Measurements from ENCODE around the gene DPH2. TPM values are rescaled to one million over a fixed set of nuclear protein-coding genes. Genes with fewer than 3 reads are reported as not detected.
A peak's percentile ranks its signal among the peaks of the same experiment; 100 is the strongest.

The DPH2 gene, protein sequence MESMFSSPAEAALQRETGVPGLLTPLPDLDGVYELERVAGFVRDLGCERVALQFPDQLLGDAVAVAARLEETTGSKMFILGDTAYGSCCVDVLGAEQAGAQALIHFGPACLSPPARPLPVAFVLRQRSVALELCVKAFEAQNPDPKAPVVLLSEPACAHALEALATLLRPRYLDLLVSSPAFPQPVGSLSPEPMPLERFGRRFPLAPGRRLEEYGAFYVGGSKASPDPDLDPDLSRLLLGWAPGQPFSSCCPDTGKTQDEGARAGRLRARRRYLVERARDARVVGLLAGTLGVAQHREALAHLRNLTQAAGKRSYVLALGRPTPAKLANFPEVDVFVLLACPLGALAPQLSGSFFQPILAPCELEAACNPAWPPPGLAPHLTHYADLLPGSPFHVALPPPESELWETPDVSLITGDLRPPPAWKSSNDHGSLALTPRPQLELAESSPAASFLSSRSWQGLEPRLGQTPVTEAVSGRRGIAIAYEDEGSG
- 10 to 100 TPM; 24.7 to 59.4 TPM for total RNA-seq

DNA sequence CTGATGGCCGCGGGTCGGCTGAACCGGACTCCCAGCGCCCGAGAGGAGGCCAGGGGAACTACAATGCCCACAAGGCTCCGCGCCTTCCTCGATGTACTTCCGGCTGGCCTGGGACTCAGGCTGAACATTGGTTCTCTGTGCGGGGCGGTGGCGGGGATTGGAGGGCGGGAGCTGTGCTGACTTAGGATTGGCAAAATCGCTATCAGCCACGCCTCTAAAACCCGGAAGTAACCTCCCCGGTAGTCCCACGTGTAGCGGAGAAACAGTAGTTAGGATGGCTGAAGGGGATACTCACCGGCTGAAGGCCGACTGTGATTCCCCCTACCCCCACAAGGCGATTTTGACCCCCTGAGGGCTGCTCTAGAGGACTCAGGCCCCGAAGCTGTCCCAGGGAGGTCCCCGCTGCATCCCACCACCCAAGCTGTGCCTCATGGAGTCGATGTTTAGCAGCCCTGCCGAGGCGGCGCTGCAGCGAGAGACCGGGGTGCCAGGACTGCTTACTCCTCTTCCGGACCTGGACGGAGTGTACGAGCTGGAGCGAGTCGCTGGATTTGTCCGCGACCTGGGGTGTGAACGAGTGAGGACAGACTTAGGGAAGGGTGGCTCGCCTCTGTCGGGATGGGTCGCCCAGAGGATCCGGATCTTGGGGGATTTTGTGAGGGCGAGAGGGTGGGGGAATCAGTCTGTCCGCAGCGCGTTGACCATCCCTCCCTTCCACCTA, at the start of gene DPH2:
Gene DPH2 (plus strand): TSS at position 265 of the 721 bp plus-strand sequence. CDS start 166 bp downstream, at position 431.
- peak; percentile 94 for ATAC-seq (replicated peaks)

DNA sequence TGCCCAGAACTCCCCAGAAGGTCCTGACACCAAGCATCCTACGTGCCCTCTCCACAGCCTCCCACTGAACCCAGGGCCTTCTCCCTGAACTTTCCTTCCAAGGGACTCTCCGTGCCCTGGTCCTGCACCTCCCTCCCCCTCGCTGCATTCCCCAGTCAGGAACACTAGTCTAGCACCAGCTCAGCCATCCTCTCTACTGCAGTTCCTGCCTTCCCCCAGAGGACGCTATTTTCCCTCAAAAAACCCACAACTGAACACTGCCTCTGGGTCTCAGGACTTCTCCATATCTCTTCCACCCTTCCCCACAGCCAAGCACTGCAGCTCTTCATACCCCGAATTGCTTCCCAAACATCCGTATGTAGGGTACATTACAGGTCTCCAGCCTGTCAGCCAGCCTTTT, 48.8 kb upstream of the DPH2 start:
- no peak overlapping the region for H3K4me3 Mint-ChIP-seq
- no peaks in the 10 kb centered on the region for H3K27me3 Mint-ChIP-seq
- no peaks in the 10 kb centered on the region for H3K9me3 Mint-ChIP-seq
- H3K4me1 Mint-ChIP-seq: no peaks in the 10 kb centered on the region
- H3K36me3 Mint-ChIP-seq (ENCODE audit: low read depth): no peaks in the 10 kb centered on the region
- ATAC-seq (replicated peaks): no peak
- peak overlapping the region; percentile 10 for H3K27ac Mint-ChIP-seq

More for the DNA sequence above, at the start of gene DPH2:
- Mint-ChIP-seq H3K4me3 (peak within 1 kb of the TSS; percentile 92), H3K36me3 (ENCODE audit: low read depth) (peaks cover 35% of the 10 kb centered on the region), H3K27ac (peak within 1 kb of the TSS; percentile 86), H3K27me3 (no peaks in the 10 kb centered on the region), H3K4me1 (peaks cover 13% of the 10 kb centered on the region), H3K9me3 (no peaks in the 10 kb centered on the region)

DNA sequence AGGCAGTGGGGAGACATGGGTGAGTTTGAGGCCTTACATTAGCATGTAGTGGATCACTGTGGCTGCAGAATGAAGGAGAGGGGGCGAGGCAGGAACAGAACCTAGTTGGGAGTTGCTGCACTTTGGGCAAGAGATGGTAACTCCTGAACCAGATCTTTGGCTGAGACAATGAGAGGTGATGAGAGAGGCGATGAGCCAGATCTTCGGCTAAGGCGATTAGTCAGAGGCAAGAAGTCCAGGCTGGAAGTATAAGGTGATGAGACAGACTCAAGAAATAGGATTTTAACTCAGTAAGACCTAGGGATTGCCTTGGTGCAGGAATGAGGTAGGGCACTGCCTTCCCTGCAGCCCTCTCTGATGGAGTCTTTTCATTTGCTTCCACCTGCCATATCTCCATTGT, 45.3 kb upstream of the DPH2 start:
- no peak overlapping the region for H3K4me3 Mint-ChIP-seq
- no peak for ATAC-seq (replicated peaks)
- peak overlapping the region; percentile 39 for H3K27ac Mint-ChIP-seq
- H3K4me1 Mint-ChIP-seq: no peaks in the 10 kb centered on the region
- H3K36me3 Mint-ChIP-seq (ENCODE audit: low read depth): no peaks in the 10 kb centered on the region
- no peaks in the 10 kb centered on the region for H3K27me3 Mint-ChIP-seq
- no peaks in the 10 kb centered on the region for H3K9me3 Mint-ChIP-seq

DNA sequence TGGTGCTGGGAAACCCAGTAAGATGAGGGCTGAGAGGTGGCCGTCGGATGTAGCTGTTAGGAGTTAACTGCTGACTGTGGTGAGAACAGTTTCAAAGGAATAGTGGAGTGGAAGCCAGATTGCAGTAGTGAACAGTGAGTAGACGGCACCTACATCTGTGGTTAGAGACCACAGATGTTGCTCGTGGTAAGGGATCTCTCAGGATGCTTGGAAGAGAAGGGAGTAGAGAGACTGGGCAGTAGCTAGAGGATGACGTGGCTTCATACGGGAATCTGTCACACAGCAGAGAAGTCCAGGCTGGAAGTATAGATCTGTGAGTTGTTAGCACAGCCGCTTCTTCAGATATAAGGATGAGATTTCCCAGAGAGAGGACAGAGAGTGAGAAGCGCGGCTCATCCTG, 44.0 kb upstream of the DPH2 start:
- Mint-ChIP-seq H3K27ac (no peak overlapping the region), H3K9me3 (no peaks in the 10 kb centered on the region), H3K36me3 (ENCODE audit: low read depth) (no peaks in the 10 kb centered on the region), H3K4me3 (no peak overlapping the region), H3K4me1 (no peaks in the 10 kb centered on the region), H3K27me3 (no peaks in the 10 kb centered on the region)
- no peak for ATAC-seq (replicated peaks)

DNA sequence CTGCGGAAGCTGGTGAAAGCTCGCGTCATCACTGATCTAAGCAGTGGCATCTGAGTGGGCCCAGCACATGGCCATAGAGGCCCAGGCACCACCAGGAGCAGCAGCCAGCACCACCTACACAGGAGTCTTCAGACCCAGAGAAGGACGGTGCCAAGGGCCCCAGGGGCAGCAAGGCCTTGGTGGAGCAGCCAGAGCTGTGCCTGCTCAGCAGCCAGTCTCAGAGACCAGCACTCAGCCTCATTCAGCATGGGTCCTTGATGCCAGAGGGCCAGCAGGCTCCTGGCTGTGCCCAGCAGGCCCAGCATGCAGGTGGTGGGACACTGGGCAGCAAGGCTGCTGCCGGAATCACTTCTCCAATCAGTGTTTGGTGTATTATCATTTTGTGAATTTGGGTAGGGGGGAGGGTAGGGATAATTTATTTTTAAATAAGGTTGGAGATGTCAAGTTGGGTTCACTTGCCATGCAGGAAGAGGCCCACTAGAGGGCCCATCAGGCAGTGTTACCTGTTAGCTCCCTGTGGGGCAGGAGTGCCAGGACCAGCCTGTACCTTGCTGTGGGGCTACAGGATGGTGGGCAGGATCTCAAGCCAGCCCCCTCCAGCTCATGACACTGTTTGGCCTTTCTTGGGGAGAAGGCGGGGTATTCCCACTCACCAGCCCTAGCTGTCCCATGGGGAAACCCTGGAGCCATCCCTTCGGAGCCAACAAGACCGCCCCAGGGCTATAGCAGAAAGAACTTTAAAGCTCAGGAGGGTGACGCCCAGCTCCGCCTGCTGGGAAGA, 39.5 kb upstream of the DPH2 start:
- H3K27me3 Mint-ChIP-seq: peaks cover 11% of the 10 kb centered on the region
- no peak for ATAC-seq (replicated peaks)
- H3K4me3 Mint-ChIP-seq: no peak overlapping the region
- no peaks in the 10 kb centered on the region for H3K36me3 Mint-ChIP-seq (ENCODE audit: low read depth)
- no peak overlapping the region for H3K27ac Mint-ChIP-seq
- H3K4me1 Mint-ChIP-seq: peaks cover 3% of the 10 kb centered on the region
- no peaks in the 10 kb centered on the region for H3K9me3 Mint-ChIP-seq

DNA sequence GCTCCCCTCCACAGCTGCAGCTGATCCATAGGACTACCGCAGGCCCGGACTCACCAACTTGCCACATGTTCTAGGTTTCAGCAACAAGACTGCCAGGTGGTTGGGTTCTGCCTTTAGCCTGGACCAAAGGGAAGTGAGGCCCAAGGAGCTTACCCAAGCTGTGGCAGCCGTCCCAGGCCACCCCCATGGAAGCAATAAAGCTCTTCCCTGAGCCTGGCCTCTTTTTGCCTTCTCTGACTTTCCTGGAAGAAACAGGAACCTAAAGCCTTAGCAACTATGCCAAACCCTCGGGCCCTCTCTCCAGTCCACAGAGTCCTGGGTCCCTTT, 38.9 kb upstream of the DPH2 start:
- H3K4me3 Mint-ChIP-seq: no peak overlapping the region
- no peaks in the 10 kb centered on the region for H3K36me3 Mint-ChIP-seq (ENCODE audit: low read depth)
- no peak for ATAC-seq (replicated peaks)
- peaks cover 3% of the 10 kb centered on the region for H3K4me1 Mint-ChIP-seq
- no peak overlapping the region for H3K27ac Mint-ChIP-seq
- H3K27me3 Mint-ChIP-seq: peaks cover 14% of the 10 kb centered on the region
- no peaks in the 10 kb centered on the region for H3K9me3 Mint-ChIP-seq

DNA sequence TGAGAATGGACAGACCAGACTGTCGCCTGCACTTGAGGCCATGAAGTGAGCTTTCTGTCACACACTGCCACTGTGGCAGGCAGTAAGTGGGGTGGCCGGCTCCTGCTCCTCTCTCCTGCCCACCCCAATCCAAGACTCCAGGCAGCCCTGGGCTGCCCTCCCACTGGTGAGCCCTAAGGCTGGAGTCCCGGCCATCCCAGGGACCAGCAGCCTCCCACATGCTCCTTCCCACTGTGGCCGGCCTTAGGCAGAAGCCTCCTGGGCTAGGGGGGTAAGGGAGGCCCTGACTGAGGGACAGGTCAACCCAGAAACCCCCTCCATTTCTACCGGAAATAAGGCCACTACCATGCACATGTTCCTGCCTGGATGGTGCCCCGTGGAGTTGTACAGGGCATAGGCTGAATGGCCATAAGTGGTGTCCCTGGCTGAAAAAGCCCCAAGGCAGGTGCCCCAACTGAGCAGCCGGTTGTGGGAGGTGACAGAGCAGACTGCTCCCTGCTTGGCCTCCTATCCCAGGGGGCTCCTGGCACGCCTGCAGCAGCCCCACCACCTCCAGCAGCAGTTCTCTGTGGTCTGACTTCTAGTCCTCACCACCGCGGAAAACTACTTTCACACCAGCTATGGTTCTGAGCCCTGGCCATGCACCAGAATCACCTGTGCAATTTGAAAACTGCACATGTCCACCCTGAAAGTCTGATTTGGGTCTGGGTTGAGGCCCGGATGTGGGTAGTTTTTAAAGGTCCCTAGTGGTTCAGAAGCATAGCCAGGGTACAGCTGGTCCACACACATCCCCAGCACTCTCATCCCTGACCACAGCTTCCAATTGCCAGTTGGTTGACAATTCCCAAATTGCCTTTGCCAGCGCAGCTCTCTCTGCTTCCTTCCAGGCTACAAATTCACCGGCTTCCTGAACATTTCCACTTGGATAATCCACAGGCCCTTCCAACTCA, 37.8 kb upstream of the DPH2 start:
- H3K36me3 Mint-ChIP-seq (ENCODE audit: low read depth): no peaks in the 10 kb centered on the region
- no peak for ATAC-seq (replicated peaks)
- H3K9me3 Mint-ChIP-seq: no peaks in the 10 kb centered on the region
- no peak overlapping the region for H3K4me3 Mint-ChIP-seq
- peaks cover 3% of the 10 kb centered on the region for H3K4me1 Mint-ChIP-seq
- H3K27me3 Mint-ChIP-seq: peaks cover 14% of the 10 kb centered on the region
- no peak overlapping the region for H3K27ac Mint-ChIP-seq

DNA sequence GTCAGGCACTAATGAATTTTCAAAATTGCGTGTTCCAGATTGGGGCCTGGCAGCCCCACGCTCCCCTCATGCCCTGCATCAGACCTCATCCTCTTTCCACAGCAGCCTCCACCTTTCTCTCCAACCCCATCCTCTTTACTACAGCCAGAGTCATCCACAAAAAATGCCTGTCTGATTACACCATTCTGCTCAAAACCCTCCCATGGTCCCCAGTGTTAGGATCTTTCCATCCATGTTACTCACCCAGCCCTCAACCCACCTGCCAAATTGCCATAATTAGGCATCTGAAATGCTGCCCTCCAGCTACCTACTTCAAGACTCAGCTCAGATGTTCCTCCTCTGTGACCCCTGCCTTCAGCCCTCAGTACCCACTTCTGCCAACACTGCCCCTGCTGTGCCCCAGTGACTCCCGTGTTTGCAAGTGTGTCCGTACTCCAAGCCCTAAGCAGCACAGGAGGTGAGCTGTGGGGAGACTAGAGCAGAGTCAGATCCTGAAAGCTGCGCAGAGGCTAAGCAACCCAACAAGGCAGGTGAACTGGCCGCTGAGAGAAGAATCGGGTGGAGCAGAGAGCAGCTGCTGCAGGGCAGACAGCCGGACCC, 36.9 kb upstream of the DPH2 start:
- H3K4me3 Mint-ChIP-seq: peak overlapping the region; percentile 8
- no peak for ATAC-seq (replicated peaks)
- H3K9me3 Mint-ChIP-seq: no peaks in the 10 kb centered on the region
- no peak overlapping the region for H3K27ac Mint-ChIP-seq
- peaks cover 14% of the 10 kb centered on the region for H3K27me3 Mint-ChIP-seq
- peaks cover 3% of the 10 kb centered on the region for H3K4me1 Mint-ChIP-seq
- H3K36me3 Mint-ChIP-seq (ENCODE audit: low read depth): peaks cover 5% of the 10 kb centered on the region

DNA sequence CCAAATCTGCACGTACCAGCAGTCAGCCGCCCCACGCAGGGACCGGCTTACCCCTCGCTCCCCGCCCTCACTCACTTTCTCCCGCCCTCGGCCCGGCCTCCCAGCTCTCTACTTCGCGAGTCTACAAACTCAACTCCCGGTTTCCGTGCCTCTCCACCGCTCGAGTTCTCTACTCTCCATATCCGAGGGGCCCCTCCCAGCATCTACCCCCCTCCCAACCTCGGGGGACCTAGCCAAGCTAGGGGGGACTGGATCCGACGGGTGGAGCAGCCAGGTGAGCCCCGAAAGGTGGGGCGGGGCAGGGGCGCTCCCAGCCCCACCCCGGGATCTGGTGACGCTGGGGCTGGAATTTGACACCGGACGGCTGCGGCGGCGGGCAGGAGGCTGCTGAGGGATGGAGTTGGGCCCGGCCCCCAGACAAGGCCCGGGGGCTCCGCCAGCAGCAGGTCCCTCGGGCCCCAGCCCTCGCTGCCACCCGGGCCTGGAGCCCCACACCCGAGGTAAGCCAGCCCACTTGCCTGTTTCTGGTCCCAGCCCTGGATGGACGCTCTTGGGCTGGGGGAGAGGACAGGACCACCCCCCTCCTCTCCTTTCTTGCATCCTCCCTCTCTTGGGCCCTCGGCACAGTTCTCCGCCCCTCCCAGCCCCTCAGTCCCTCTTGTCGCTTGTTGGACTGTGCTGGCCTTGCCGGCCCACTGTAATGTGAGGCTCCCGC, 36.3 kb upstream of the DPH2 start, which contains the start of gene ARTN:
Gene ARTN (plus strand): TSS at position 416 of the 715 bp plus-strand sequence. CDS start 1,856 bp downstream, outside the sequence.
- Mint-ChIP-seq H3K27me3 (peaks cover 14% of the 10 kb centered on the region), H3K4me3 (peak within 1 kb of the TSS; percentile 49), H3K36me3 (ENCODE audit: low read depth) (peaks cover 11% of the 10 kb centered on the region), H3K4me1 (peaks cover 3% of the 10 kb centered on the region), H3K9me3 (no peaks in the 10 kb centered on the region), H3K27ac (no peak within 1 kb of the TSS)
- no peak for ATAC-seq (replicated peaks)

DNA sequence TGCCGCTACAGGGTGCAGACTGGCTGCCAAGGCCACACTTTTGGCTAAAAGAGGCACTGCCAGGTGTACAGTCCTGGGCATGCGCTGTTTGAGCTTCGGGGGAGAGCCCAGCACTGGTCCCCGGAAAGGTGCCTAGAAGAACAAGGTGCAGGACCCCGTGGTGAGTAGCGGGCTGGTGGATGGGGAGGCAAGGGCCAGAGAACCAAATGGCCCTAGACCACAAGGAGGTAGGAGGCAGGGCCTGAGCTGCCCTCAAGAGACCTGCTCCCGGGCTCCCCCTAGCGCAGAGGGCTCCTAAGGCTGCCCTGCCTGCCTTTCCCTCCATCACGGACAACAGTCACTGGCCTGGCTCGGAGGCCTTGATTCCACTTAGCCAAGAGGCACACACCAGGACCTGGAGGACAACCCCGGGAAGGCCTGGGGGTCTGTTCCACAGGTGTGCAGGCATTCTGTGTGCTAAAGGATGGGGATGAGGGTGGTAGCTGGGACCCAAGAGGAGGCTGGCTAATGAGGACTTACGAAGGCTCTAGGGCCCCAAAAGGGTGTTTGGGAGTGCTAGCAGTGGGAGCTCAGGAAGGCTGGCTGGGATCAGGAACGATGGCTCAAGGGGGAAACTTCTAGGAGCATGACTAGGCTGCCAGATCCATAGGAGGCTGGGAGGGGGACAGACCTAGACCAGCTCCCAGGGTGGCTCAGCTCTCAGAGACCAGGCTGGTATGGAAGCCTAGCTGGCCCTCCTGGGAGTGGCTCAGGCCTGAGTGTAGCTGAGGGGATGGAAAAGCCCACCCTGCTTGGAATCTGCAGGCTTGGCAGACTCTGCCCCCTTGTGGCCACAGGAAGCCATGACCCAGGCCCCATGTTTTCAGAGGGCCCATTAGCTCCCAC, 35.5 kb upstream of the DPH2 start:
- Mint-ChIP-seq H3K36me3 (ENCODE audit: low read depth) (peaks cover 17% of the 10 kb centered on the region), H3K27me3 (peaks cover 14% of the 10 kb centered on the region), H3K4me1 (peaks cover 3% of the 10 kb centered on the region), H3K4me3 (peak overlapping the region; percentile 49), H3K9me3 (no peaks in the 10 kb centered on the region), H3K27ac (no peak overlapping the region)
- peak; percentile 70 for ATAC-seq (replicated peaks)

DNA sequence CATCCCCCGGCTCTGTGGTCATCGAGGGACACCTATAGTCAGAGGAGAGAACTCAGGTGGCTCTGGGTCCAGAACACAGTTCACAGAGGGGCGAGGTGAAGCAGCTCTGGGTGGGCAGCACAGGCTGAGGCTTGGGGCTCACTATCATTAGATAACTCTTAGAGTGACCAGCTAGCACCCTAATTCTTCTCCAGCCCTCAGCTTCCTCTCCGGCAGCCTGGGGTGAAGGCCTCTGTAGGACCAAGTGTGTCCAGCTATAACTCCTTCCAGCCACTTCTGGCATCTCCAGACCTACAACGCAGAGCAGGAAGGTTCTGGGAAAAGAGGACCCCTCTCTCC, 34.9 kb upstream of the DPH2 start:
- Mint-ChIP-seq H3K36me3 (ENCODE audit: low read depth) (peaks cover 23% of the 10 kb centered on the region), H3K4me1 (peaks cover 9% of the 10 kb centered on the region), H3K27me3 (peaks cover 14% of the 10 kb centered on the region), H3K9me3 (no peaks in the 10 kb centered on the region), H3K27ac (no peak overlapping the region), H3K4me3 (peak overlapping the region; percentile 49)
- ATAC-seq (replicated peaks): no peak

DNA sequence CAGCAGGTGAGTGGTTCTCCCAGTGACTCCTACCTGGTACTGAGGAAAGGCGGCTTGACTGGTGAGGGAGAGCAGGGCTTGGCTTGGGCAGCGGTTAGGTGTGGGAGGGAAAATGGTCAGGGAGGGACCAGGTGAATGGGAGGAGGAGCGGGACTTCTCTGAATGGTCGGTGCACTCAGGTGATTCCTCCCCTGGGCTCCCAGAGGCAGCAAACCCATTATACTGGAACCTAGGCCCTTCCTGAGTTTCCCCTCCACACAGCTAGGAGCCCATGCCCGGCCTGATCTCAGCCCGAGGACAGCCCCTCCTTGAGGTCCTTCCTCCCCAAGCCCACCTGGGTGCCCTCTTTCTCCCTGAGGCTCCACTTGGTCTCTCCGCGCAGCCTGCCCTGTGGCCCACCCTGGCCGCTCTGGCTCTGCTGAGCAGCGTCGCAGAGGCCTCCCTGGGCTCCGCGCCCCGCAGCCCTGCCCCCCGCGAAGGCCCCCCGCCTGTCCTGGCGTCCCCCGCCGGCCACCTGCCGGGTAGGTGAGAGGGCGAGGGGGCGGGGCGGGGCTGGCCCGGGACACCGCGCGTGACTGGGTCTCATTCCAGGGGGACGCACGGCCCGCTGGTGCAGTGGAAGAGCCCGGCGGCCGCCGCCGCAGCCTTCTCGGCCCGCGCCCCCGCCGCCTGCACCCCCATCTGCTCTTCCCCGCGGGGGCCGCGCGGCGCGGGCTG, 33.9 kb upstream of the DPH2 start:
- Mint-ChIP-seq H3K9me3 (no peaks in the 10 kb centered on the region), H3K27ac (no peak overlapping the region), H3K4me3 (no peak overlapping the region), H3K4me1 (peaks cover 9% of the 10 kb centered on the region), H3K27me3 (peaks cover 14% of the 10 kb centered on the region), H3K36me3 (ENCODE audit: low read depth) (peaks cover 26% of the 10 kb centered on the region)
- no peak for ATAC-seq (replicated peaks)
